ENCODE data around the gene SLITRK5.

SLITRK5 gene

GRCh38 chr13:87709947-87710346 is 38.8 kb downstream of the SLITRK5 start:
- no peak for DNase-seq

- DNase-seq: no peak
Observed at GRCh38 chr13:87712012-87712411, 40.8 kb downstream of the SLITRK5 start.

All from hippocampal formation (tissue), 2 donors.